Transverse colon (tissue), 4 donors: ENCODE measurements around the gene HDAC9. TPM values are rescaled to one million over a fixed set of nuclear protein-coding genes. Genes with fewer than 3 reads are reported as not detected.

Experiments
- DNase-seq: peaks from one replicate; pipeline ENCODE4 v3.0.0-alpha.2; 2019
- H3K27ac ChIP-seq, 4 donors: fragments of 200-600 bp; sonication (generic); 2 replicates each; pipeline ENCODE4 v1.5.1; 2016 to 2018; ENCODE audit warnings: inconsistent platforms in 4 of 4
- H3K27me3 ChIP-seq: fragments of 200-600 bp; sonication (generic); 2 replicates; pipeline ENCODE4 v1.5.1; 2017; ENCODE audit warnings: inconsistent platforms
- H3K36me3 ChIP-seq, 4 donors: fragments of 200-600 bp; sonication (generic); 2 replicates each; pipeline ENCODE4 v1.5.1; 2017 to 2019; ENCODE audit warnings: inconsistent platforms in 4 of 4
- H3K4me1 ChIP-seq, 4 donors: fragments of 200-600 bp; sonication (generic); 2 replicates each; pipeline ENCODE4 v1.5.1; 2017 to 2020; ENCODE audit warnings: inconsistent platforms in 4 of 4
- H3K4me3 ChIP-seq, 4 donors: fragments of 200-600 bp; sonication (generic); 1 replicate in 1 of 4; 2 replicates in 3 of 4; pipeline versions ENCODE4 v1.5.1 to v1.6.1; 2017 to 2019; ENCODE audit warnings: inconsistent platforms in 4 of 4
- H3K9me3 ChIP-seq, 2 donors: fragments of 200-600 bp; sonication (generic); 2 replicates each; pipeline ENCODE4 v1.5.1; 2017 to 2019; ENCODE audit warnings: inconsistent platforms in 2 of 2
- CTCF ChIP-seq, 5 experiments: fragments of 200-600 bp in 3 of 5; fragments of 450-650 bp in 2 of 5; sonication (generic) in 3 of 5; IDR thresholded peaks; 1 replicate in 2 of 5; 2 replicates in 3 of 5; pipeline ENCODE4 v1.5.1; 2016 to 2017; ENCODE audit warnings: antibody characterized with exemption in 5 of 5, inconsistent platforms in 3 of 5, mild to moderate bottlenecking in 2 of 5, moderate library complexity in 1 of 5
- EP300 ChIP-seq: sonication (generic); formaldehyde crosslinking; IDR thresholded peaks from one replicate; pipeline ENCODE4 v1.6.1; 2017; ENCODE audit warnings: antibody characterized with exemption, low read depth
- POLR2A ChIP-seq: fragments of 450-650 bp; IDR thresholded peaks from one replicate; pipeline ENCODE4 v1.6.1; 2016; ENCODE audit warnings: antibody characterized with exemption, mild to moderate bottlenecking, moderate library complexity
- POLR2AphosphoS5 ChIP-seq, 3 donors: sonication (generic); formaldehyde crosslinking; IDR thresholded peaks; one replicate each; pipeline ENCODE4 v1.6.1; 2016; ENCODE audit warnings: antibody characterized with exemption in 3 of 3
- WGBS, 2 donors: methylation state at CpG; one replicate each; pipeline ENCODE4 v1.1.5; 2018; ENCODE audit warnings: low coverage in 1 of 2; 5-methylcytosine and 5-hydroxymethylcytosine counted together
- in situ Hi-C, 4 donors: fragments of 200-750 bp; cut with MboI; loops; one replicate each; pipeline versions ENCODE4 v1.15.0 to v1.15.1; 2017; ENCODE audit warnings: low sequenced_read_pairs in 3 of 4, low pct_ligation_motif_present in 1 of 4, low pct_unique_long_range_greater_than_20kb in 1 of 4
- intact Hi-C: fragments of 100-400 bp; cut with DNase I; formaldehyde crosslinking; loops from one replicate; pipeline ENCODE4 v1.15.1; 2023; ENCODE audit warnings: low total_unique reads
- total RNA-seq, 4 donors: library from RNA; depleted of rRNA; stranded (reverse); fragments of >200 nt; gene quantifications; one replicate each; pipeline ENCODE4 v1.1.0, GENCODE V29; 2016

Gene HDAC9
- total RNA-seq, 4 donors from 2014 or later = 6.0 to 47.5 (median 33.7) TPM

- no peaks in the 10 kb centered on the region for H3K9me3 ChIP-seq
- intact Hi-C loops = no loop called here
- in situ Hi-C loops = no loop called here
- WGBS, 2 donors = 78 to 82% methylated on average over 5 to 6 of the region's 6 CpGs
- no peaks in the 10 kb centered on the region for H3K36me3 ChIP-seq
- DNase-seq = no peak
- H3K4me1 ChIP-seq = no peaks in the 10 kb centered on the region
- no peak overlapping the region for H3K4me3 ChIP-seq
- H3K27me3 ChIP-seq = no peaks in the 10 kb centered on the region
- H3K27ac ChIP-seq = no peak overlapping the region
- TF ChIP-seq EP300 (no peak), POLR2A (no peak), POLR2AphosphoS5 (IDR thresholded peaks at IDR 0.05) (no peak), CTCF (IDR thresholded peaks at IDR 0.05) (no peak)
Measured at GRCh38 chr7:18756378-18757050, 261.0 kb downstream of the HDAC9 start.

- no peak overlapping the region for H3K27ac ChIP-seq
- in situ Hi-C loops = no loop called here
- H3K4me1 ChIP-seq = no peaks in the 10 kb centered on the region
- WGBS, 2 donors = 74 to 82% methylated on average over 5 of the region's 5 CpGs
- DNase-seq = no peak
- H3K9me3 ChIP-seq = no peaks in the 10 kb centered on the region
- H3K4me3 ChIP-seq = no peak overlapping the region
- no peaks in the 10 kb centered on the region for H3K27me3 ChIP-seq
- intact Hi-C loops = no loop called here
- TF ChIP-seq EP300 (no peak), CTCF (IDR thresholded peaks at IDR 0.05) (no peak), POLR2A (no peak), POLR2AphosphoS5 (IDR thresholded peaks at IDR 0.05) (no peak)
- H3K36me3 ChIP-seq = no peaks in the 10 kb centered on the region
Measured at GRCh38 chr7:18760046-18760445, 264.5 kb downstream of the HDAC9 start.

- in situ Hi-C loops = no loop called here
- H3K27ac ChIP-seq = no peak overlapping the region
- 71 to 83% methylated on average over 3 to 7 of the region's 7 CpGs for WGBS, 2 donors
Measured at GRCh38 chr7:18760631-18761445, 265.3 kb downstream of the HDAC9 start.

More at GRCh38 chr7:18760631-18761445, 265.3 kb downstream of the HDAC9 start:
- Histone ChIP-seq H3K27me3 (no peaks in the 10 kb centered on the region), H3K4me3 (no peak overlapping the region), H3K9me3 (no peaks in the 10 kb centered on the region), H3K36me3 (no peaks in the 10 kb centered on the region), H3K4me1 (no peaks in the 10 kb centered on the region)
- intact Hi-C loops = no loop called here
- DNase-seq = no peak
- TF ChIP-seq EP300 (no peak), POLR2AphosphoS5 (IDR thresholded peaks at IDR 0.05) (no peak), POLR2A (no peak), CTCF (IDR thresholded peaks at IDR 0.05) (no peak)
